ENCODE data around the gene ADAM15. TPM values are rescaled to one million over a fixed set of nuclear protein-coding genes. Genes with fewer than 3 reads are reported as not detected.

Gene ADAM15
- total RNA-seq, 1 donor = 25.1 TPM

DNA sequence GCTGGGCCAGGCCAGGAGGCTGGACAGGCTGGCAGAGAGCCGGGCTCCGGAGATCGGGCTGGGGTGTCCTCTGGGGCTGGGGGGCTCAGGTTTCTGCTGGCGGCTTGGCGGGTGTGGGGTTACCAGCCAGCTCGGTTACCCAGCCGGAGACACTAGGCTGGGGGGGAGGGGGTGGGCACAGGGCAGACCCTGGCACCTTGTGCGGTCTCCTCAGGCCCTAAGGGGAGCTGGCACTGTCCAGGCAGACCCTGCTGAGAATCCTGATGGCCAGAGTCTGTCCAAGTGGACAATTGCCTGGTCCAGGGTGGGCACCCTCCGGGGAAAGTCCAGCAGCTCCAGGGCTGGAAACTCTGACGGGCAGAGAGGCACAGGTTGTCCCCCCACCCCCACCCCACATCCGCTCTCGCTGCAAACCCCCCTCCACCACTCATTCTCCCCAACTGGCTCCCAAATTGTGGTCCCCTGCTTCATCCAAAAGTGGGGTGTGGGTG, 41.9 kb upstream of the ADAM15 start:
- peaks cover 97% of the 10 kb centered on the region for H3K4me1 ChIP-seq (ENCODE audit: insufficient read depth, low read length)
- peak overlapping the region; percentile 53 for H3K4me3 ChIP-seq (ENCODE audit: low read length)
- no peaks in the 10 kb centered on the region for H3K27me3 ChIP-seq (ENCODE audit: insufficient read depth, low read length)
- H3K9me3 ChIP-seq (ENCODE audit: low read depth, low read length) = no peaks in the 10 kb centered on the region

DNA sequence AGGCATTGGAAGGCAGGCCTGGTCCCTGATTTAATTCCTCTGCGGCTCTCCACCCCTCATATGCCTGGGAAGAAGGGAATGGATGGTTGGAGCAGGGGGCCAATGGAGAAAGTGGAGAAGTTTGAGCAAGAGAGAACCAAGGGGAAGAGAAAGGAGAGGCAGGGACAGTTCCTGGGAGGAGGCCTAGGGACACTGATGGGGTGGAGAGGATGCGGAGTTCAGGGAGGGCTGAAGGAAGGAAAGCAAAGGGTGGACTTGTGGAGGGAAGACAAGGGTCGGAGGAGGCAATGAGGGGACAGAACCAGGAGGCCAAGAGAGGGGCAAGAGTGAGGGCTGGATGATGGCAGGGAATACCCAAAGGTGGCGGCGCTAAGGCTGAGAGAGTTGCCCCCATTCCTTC, 41.4 kb upstream of the ADAM15 start:
- no peaks in the 10 kb centered on the region for H3K9me3 ChIP-seq (ENCODE audit: low read depth, low read length)
- H3K27me3 ChIP-seq (ENCODE audit: insufficient read depth, low read length) = no peaks in the 10 kb centered on the region
- peaks cover 96% of the 10 kb centered on the region for H3K4me1 ChIP-seq (ENCODE audit: insufficient read depth, low read length)
- peak overlapping the region; percentile 53 for H3K4me3 ChIP-seq (ENCODE audit: low read length)

DNA sequence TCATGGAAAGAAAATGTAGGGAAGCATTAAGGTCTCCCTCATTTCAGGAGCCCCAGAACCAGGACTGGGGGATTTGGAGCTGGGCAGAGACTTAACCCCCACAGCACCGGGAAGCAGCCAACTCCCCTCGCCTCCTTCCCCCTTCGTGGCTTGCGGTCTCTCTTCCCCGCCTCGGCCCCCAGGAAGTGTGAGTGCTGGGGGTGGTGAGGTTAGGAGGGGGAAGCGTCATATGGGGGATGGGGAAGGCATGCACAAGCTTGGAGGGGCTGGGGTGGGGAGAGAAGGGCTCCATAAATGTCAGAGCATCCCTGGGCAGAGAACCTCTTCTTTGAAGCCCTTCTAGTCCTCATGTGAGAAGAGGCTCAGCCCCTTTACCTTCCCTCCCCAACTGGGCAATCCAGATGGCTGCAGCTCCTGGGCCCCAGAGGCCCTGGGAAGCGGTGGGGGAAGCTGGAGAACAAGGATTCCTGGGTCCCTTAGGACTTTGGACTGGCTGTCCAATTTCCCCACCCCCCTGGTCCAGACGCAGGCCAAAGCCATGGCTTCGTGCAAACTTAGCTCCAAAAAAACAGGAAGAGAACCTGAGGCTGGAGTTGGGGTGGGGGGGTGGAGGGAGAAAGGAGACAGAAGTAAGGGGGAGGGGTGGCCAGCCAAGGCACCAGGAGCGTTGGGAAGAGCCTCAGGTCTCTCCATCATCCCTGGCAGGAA, 40.8 kb upstream of the ADAM15 start:
- Histone ChIP-seq H3K4me3 (ENCODE audit: low read length) (peak overlapping the region; percentile 53), H3K27me3 (ENCODE audit: insufficient read depth, low read length) (no peaks in the 10 kb centered on the region), H3K9me3 (ENCODE audit: low read depth, low read length) (no peaks in the 10 kb centered on the region), H3K4me1 (ENCODE audit: insufficient read depth, low read length) (peaks cover 96% of the 10 kb centered on the region)

DNA sequence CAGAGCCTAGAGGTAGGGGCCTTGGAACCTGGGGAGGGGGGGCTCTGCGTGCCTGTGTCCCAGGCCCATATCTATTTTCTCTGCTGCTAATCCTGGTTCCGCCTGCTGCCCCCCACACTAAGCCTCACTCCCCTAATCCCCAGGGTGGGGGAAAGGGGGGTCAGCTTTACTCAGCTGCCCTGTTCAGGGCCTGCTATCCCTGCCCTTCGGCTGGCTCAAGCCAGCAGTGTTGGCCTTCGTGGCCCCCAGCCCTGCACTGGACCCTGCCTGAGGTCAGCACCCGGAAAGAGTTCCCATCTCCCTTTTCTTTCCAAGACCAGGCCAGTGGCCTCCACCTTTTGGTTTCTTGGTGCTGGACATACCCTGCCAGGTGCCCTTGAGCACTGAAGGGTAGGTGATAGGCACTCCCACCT, 40.1 kb upstream of the ADAM15 start:
- no peak overlapping the region for H3K4me3 ChIP-seq (ENCODE audit: low read length)
- no peaks in the 10 kb centered on the region for H3K27me3 ChIP-seq (ENCODE audit: insufficient read depth, low read length)
- H3K4me1 ChIP-seq (ENCODE audit: insufficient read depth, low read length) = peaks cover 96% of the 10 kb centered on the region
- H3K9me3 ChIP-seq (ENCODE audit: low read depth, low read length) = no peaks in the 10 kb centered on the region

DNA sequence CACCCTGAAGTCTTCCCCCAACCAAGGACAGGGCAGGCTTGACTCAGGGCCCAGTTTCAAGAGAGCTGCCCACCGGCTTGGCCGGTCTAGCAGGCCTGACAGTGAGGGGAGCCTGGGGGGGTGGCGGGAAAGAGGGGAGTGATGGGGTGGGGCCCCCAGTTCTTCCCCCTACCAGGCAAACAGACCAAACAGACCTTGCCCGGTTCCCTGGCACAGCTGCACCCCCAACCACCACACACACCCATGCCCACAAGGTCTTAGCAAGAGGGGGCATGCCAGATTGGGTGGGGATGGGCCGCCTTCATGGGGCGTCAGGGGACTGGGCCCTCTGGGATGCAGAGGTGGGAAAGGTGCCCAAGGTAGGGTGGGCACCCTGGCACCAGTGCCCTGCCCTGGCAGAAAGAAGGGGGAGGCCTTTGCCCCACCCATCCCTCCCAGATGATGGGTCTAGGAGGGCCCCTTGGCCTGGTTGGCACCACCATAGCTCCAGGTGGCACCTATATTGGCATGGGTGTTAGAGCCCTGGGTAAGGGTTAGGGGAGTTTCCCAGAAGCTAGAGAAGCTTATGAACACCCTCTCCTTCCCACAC, 39.6 kb upstream of the ADAM15 start:
- H3K9me3 ChIP-seq (ENCODE audit: low read depth, low read length) = no peaks in the 10 kb centered on the region
- no peak overlapping the region for H3K4me3 ChIP-seq (ENCODE audit: low read length)
- no peaks in the 10 kb centered on the region for H3K27me3 ChIP-seq (ENCODE audit: insufficient read depth, low read length)
- H3K4me1 ChIP-seq (ENCODE audit: insufficient read depth, low read length) = peaks cover 96% of the 10 kb centered on the region

DNA sequence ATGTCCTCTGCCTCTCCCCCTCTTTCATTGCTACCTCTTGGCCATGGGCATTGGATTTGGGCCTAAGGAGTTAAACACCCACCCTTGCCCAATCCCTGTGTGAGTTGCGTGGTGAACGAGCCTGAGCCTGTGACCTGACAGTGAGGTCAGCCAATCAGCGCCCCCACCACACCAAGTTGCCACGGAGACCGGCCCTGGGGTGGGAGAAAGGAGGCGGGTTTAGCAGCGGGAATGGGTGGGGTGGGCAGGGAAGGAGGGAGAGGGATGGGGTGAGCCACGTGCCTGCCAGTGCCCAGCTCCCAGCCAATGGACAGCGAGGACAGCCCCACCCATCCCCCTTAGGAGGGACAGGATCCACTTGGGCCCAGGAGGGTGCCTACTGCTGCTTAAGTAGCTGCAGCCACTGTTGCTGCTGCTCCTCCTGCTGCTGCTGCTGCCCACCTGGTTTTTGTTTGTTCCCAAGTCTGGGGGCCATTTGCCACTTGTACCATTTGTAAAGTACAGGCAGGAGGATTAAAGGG, 39.0 kb upstream of the ADAM15 start:
- peaks cover 96% of the 10 kb centered on the region for H3K4me1 ChIP-seq (ENCODE audit: insufficient read depth, low read length)
- no peaks in the 10 kb centered on the region for H3K27me3 ChIP-seq (ENCODE audit: insufficient read depth, low read length)
- H3K9me3 ChIP-seq (ENCODE audit: low read depth, low read length) = no peaks in the 10 kb centered on the region
- H3K4me3 ChIP-seq (ENCODE audit: low read length) = no peak overlapping the region

DNA sequence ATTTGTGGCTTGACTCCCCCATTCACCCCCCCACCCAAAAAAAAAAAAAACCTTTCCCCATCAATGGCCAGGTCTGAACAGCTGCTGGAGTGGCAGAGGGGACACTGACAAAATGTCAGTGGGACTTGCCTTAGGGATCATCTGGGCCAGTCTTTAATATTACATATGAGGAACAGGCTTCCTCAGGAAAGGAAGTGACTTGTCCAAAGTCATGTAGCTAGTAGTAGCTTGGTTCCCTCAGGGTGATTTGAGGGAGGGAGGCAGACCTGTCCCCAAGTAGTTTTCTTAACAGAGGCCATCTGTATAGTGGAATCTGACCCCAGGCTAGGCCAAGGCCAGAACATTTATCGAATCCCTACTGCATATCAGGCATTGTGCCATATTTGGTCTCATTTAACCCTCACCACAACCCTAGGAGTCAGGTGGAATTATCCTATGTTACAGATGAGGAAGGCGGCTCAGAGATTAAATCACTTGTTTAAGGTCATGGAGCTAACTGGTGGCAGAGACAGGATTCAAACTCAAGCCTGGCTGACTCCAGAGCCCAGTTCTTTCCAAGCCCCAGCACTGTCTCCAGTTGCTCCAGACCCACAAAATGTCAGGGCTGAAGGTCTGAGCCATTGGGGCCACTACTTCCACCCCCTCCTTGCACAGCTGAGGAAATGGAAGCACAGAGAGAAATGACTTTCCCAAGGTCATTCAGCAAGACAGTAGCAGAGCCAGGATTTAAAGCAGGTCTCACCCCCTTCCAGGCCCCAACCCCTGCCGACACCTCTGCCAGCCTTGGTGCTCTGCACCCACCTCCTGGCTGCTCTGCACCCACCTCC, 38.1 kb upstream of the ADAM15 start:
- Histone ChIP-seq H3K4me3 (ENCODE audit: low read length) (no peak overlapping the region), H3K27me3 (ENCODE audit: insufficient read depth, low read length) (no peaks in the 10 kb centered on the region), H3K4me1 (ENCODE audit: insufficient read depth, low read length) (peaks cover 96% of the 10 kb centered on the region)

DNA sequence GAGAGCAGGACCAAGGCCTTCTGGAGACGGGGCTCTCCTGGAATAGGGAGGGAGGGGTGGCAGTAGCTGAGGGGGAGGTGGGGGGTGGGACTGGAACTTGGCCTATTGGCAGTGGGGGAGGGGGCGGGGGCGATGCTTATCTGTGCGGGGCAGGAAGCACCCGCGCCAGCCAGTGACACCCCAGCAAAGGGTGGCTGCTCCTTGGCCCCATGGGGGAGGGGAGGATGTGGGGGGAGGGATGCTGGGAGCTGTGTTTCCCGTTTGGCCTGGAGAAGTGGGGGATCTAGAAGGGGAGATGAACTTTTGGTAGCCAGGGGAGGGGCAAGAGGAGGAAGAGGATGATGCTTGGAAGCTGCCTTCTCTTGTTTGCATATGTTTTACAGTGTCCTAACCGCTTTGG, 37.5 kb upstream of the ADAM15 start:
- Histone ChIP-seq H3K4me3 (ENCODE audit: low read length) (no peak overlapping the region), H3K4me1 (ENCODE audit: insufficient read depth, low read length) (peaks cover 92% of the 10 kb centered on the region), H3K27me3 (ENCODE audit: insufficient read depth, low read length) (no peaks in the 10 kb centered on the region), H3K9me3 (ENCODE audit: low read depth, low read length) (no peaks in the 10 kb centered on the region)

More for the DNA sequence above, 38.1 kb upstream of the ADAM15 start:
- no peaks in the 10 kb centered on the region for H3K9me3 ChIP-seq (ENCODE audit: low read depth, low read length)

DNA sequence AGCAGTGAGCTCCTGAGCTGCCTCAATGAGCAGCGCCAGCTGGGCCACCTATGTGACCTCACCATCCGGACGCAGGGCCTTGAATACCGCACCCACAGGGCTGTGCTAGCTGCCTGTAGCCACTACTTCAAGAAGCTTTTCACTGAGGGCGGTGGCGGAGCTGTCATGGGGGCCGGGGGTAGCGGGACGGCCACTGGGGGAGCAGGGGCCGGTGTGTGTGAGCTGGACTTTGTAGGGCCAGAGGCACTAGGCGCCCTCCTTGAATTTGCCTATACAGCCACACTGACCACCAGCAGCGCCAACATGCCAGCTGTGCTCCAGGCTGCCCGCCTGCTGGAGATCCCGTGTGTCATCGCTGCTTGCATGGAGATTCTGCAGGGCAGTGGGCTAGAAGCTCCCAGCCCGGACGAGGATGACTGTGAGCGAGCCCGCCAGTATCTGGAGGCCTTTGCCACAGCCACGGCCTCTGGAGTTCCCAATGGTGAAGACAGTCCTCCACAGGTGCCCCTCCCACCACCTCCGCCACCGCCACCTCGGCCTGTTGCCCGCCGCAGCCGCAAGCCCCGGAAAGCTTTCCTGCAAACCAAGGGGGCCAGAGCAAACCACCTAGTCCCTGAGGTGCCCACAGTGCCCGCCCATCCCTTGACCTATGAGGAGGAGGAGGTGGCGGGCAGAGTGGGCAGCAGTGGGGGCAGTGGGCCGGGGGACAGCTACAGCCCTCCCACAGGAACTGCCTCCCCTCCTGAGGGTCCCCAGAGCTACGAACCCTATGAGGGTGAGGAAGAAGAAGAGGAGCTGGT, 36.2 kb upstream of the ADAM15 start:
- Histone ChIP-seq H3K4me1 (ENCODE audit: insufficient read depth, low read length) (peaks cover 81% of the 10 kb centered on the region), H3K9me3 (ENCODE audit: low read depth, low read length) (no peaks in the 10 kb centered on the region), H3K4me3 (ENCODE audit: low read length) (no peak overlapping the region), H3K27me3 (ENCODE audit: insufficient read depth, low read length) (no peaks in the 10 kb centered on the region)

DNA sequence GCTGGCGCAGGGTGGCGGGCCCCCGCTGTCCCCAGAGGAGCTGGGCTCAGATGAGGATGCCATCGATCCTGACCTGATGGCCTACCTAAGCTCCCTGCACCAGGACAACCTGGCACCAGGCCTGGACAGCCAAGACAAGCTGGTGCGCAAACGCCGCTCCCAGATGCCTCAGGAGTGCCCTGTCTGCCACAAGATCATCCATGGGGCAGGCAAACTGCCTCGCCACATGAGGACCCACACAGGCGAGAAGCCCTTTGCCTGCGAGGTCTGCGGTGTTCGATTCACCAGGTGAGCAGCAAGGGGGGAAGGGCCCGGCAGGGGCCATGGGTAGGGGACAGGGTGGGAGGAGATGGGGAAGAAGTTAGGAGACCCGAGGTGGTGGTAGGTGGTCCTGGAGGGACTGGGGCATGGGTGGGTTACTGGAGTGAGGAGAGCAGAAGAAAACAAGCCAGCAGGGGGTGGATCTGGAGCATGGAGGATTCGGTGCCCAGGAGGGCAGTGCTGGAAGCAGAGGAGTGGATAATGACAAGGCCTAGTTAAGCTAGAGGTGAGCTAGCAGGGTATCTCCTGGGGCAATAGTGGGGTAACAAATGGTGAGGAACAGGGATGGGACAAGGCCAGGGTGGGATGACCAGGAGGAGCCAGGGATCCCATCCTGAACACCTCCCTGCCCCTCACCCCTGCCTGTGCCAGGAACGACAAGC, 35.4 kb upstream of the ADAM15 start:
- Histone ChIP-seq H3K4me3 (ENCODE audit: low read length) (no peak overlapping the region), H3K27me3 (ENCODE audit: insufficient read depth, low read length) (no peaks in the 10 kb centered on the region), H3K4me1 (ENCODE audit: insufficient read depth, low read length) (peaks cover 74% of the 10 kb centered on the region), H3K9me3 (ENCODE audit: low read depth, low read length) (no peaks in the 10 kb centered on the region)

DNA sequence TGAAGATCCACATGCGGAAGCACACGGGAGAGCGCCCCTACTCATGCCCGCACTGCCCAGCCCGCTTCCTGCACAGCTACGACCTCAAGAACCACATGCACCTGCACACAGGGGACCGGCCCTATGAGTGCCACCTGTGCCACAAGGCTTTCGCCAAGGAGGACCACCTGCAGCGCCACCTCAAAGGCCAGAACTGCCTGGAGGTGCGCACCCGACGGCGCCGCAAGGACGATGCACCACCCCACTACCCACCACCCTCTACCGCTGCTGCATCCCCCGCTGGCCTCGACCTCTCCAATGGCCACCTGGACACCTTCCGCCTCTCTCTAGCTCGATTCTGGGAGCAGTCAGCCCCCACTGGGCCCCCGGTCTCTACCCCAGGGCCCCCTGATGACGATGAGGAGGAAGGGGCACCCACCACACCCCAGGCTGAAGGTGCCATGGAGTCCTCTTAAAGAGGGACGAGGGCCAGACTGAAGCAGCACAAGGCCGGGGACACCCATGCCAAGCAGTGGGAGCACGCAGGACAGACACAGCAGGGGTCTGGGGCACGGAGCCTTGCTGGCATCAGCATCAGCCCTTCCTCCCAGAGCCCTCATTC, 34.8 kb upstream of the ADAM15 start:
- Histone ChIP-seq H3K4me3 (ENCODE audit: low read length) (no peak overlapping the region), H3K27me3 (ENCODE audit: insufficient read depth, low read length) (no peaks in the 10 kb centered on the region), H3K9me3 (ENCODE audit: low read depth, low read length) (no peaks in the 10 kb centered on the region), H3K4me1 (ENCODE audit: insufficient read depth, low read length) (peaks cover 67% of the 10 kb centered on the region)

DNA sequence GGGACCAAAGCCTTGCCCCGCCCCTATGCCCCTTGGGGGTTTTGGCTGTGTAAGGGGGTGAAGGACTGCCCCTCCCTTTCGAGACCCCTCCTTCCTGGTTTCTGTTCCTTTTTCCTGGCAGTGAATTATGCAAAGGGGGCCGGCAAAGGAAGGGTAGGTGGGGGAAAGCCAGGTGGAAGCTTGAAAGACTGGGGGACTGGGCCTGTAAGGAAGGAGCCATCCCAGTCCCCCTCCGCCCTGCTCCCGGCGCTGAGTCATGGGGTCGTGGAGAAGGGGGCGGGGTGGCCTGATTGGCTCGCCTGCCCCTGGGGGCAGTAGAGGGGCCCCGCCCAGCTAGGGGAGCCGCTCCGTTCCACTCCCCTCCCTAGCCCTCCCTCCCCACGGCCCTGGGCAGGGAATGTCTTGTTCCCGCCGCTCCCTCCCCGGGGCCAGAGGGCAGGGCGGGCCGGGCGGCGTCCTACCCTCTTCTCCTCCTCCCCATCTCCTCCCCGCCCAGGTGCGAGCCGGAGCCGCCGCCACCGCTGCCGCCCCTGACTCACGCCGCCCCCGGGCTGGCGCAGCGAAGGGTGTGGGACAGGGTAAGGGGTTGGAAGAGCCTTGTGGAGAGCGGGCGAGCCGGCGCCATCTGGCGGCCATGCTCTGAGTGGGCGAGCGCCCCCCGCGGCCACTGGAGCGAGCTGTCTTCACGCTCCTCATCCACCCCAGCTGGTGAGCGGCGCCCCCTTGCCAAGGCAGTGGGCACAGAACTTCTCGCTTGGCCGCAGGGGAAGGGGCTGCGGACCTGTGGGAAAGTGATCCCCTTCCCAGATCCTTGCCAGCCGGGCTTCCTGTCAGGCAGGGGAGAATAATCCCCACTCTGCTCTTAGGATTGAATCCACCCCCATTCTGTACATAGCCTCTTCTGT, 33.8 kb upstream of the ADAM15 start:
- Histone ChIP-seq H3K27me3 (ENCODE audit: insufficient read depth, low read length) (no peaks in the 10 kb centered on the region), H3K4me3 (ENCODE audit: low read length) (peak overlapping the region; percentile 12), H3K9me3 (ENCODE audit: low read depth, low read length) (no peaks in the 10 kb centered on the region), H3K4me1 (ENCODE audit: insufficient read depth, low read length) (peaks cover 57% of the 10 kb centered on the region)

DNA sequence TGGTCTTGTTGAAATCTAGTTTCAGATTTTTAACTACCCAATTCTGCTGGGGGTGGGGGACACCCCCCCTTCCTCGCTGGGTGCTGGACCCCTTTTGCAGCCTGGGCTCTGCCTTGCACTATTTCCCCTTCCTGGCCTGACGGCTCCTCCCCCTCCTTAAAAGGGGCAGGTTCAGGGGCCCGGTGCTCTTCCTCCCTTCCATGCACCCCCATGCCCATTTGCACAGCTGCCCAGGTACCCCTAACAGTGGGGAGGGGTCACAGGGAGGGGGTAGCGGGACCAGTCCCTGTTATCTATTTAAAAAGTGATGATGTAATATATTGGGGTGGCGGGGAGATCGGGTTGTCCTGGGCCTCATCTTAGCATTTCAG, 33.2 kb upstream of the ADAM15 start:
- no peaks in the 10 kb centered on the region for H3K9me3 ChIP-seq (ENCODE audit: low read depth, low read length)
- no peaks in the 10 kb centered on the region for H3K27me3 ChIP-seq (ENCODE audit: insufficient read depth, low read length)
- no peak overlapping the region for H3K4me3 ChIP-seq (ENCODE audit: low read length)
- peaks cover 51% of the 10 kb centered on the region for H3K4me1 ChIP-seq (ENCODE audit: insufficient read depth, low read length)

All from mononuclear cell (primary cell).